ENCODE results near the gene NDUFV2. TPM values are rescaled to one million over a fixed set of nuclear protein-coding genes. Genes with fewer than 3 reads are reported as not detected.

The NDUFV2 gene
- total RNA-seq, 1 donor from 2014 or later = 124 TPM

GRCh38 chr18:9177466-9177865 is 75.0 kb downstream of the NDUFV2 start:
- H3K9me3 ChIP-seq (ENCODE audit: control insufficient read depth in 3 of 3, low read length in 3 of 3) = no peaks in the 10 kb centered on the region
- no peaks in the 10 kb centered on the region for H3K27me3 ChIP-seq (ENCODE audit: control insufficient read depth in 3 of 3, insufficient read depth in 3 of 3, low read length in 3 of 3)
- H3K4me1 ChIP-seq (ENCODE audit: control insufficient read depth in 3 of 3, insufficient read depth in 3 of 3, low read length in 3 of 3) = peaks cover 5 to 14% (median 10%) of the 10 kb centered on the region in 3 donors
- H3K4me3 ChIP-seq (ENCODE audit: low read length in 3 of 3) = no peak overlapping the region
- H3K27ac ChIP-seq (ENCODE audit: low read depth, low read length) = no peak overlapping the region
- no peaks in the 10 kb centered on the region for H3K36me3 ChIP-seq (ENCODE audit: control insufficient read depth in 3 of 3, insufficient read depth in 3 of 3, low read length in 3 of 3)
- no peak overlapping the region for H3K9ac ChIP-seq (ENCODE audit: low read depth in 1 of 3, low read length in 3 of 3)

GRCh38 chr18:9178557-9178956 is 76.1 kb downstream of the NDUFV2 start:
- H3K9me3 ChIP-seq (ENCODE audit: control insufficient read depth in 3 of 3, low read length in 3 of 3) = no peaks in the 10 kb centered on the region
- peaks cover 3 to 12% (median 10%) of the 10 kb centered on the region in 3 donors for H3K4me1 ChIP-seq (ENCODE audit: control insufficient read depth in 3 of 3, insufficient read depth in 3 of 3, low read length in 3 of 3)

GRCh38 chr18:9181275-9181674 is 78.8 kb downstream of the NDUFV2 start:
- H3K4me3 ChIP-seq (ENCODE audit: low read length in 3 of 3) = no peak overlapping the region

More at GRCh38 chr18:9178557-9178956, 76.1 kb downstream of the NDUFV2 start:
- no peak overlapping the region for H3K9ac ChIP-seq (ENCODE audit: low read depth in 1 of 3, low read length in 3 of 3)
- H3K27me3 ChIP-seq (ENCODE audit: control insufficient read depth in 3 of 3, insufficient read depth in 3 of 3, low read length in 3 of 3) = no peaks in the 10 kb centered on the region
- no peak overlapping the region for H3K4me3 ChIP-seq (ENCODE audit: low read length in 3 of 3)
- no peak overlapping the region for H3K27ac ChIP-seq (ENCODE audit: low read depth, low read length)
- no peaks in the 10 kb centered on the region for H3K36me3 ChIP-seq (ENCODE audit: control insufficient read depth in 3 of 3, insufficient read depth in 3 of 3, low read length in 3 of 3)

DNA sequence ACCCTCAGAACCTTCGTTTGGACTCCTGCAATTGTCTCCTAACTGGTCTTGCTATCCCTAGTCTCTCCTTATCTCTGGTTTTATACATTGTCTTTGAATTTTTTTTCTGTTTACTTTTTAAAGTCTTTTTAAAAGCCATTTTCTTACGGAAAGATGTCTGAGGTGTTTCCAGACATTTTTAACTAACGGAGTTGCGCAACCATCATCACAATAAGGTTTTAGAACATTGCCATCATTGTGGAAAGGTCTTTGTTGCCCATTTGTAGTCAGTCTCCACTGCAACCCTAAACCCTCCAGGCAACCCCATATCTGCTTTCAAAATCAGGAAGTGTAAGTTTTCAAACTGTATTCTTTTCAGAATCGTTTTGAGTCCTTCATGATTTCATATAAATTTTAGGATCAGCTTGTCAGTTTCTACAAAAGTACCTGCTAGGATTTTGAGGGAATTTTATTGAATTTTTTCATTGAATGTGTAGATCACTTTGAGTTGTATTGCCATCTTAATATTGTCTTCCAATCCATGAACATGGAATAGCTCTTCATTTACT is 80.4 kb downstream of the NDUFV2 start:
- peaks cover 0 to 8% (median 3%) of the 10 kb centered on the region in 3 donors for H3K36me3 ChIP-seq (ENCODE audit: control insufficient read depth in 3 of 3, insufficient read depth in 3 of 3, low read length in 3 of 3)
- no peak overlapping the region for H3K4me3 ChIP-seq (ENCODE audit: low read length in 3 of 3)
- H3K4me1 ChIP-seq (ENCODE audit: control insufficient read depth in 3 of 3, insufficient read depth in 3 of 3, low read length in 3 of 3) = no peaks in the 10 kb centered on the region

More at GRCh38 chr18:9181275-9181674, 78.8 kb downstream of the NDUFV2 start:
- H3K27ac ChIP-seq (ENCODE audit: low read depth, low read length) = no peak overlapping the region
- peaks cover 0 to 5% (median 3%) of the 10 kb centered on the region in 3 donors for H3K36me3 ChIP-seq (ENCODE audit: control insufficient read depth in 3 of 3, insufficient read depth in 3 of 3, low read length in 3 of 3)
- H3K9ac ChIP-seq (ENCODE audit: low read depth in 1 of 3, low read length in 3 of 3) = no peak overlapping the region
- no peaks in the 10 kb centered on the region for H3K27me3 ChIP-seq (ENCODE audit: control insufficient read depth in 3 of 3, insufficient read depth in 3 of 3, low read length in 3 of 3)
- peaks cover 3 to 7% (median 6%) of the 10 kb centered on the region in 3 donors for H3K4me1 ChIP-seq (ENCODE audit: control insufficient read depth in 3 of 3, insufficient read depth in 3 of 3, low read length in 3 of 3)
- no peaks in the 10 kb centered on the region for H3K9me3 ChIP-seq (ENCODE audit: control insufficient read depth in 3 of 3, low read length in 3 of 3)

More for the DNA sequence above, 80.4 kb downstream of the NDUFV2 start:
- H3K27me3 ChIP-seq (ENCODE audit: control insufficient read depth in 3 of 3, insufficient read depth in 3 of 3, low read length in 3 of 3) = no peaks in the 10 kb centered on the region
- no peaks in the 10 kb centered on the region for H3K9me3 ChIP-seq (ENCODE audit: control insufficient read depth in 3 of 3, low read length in 3 of 3)
- no peak overlapping the region for H3K9ac ChIP-seq (ENCODE audit: low read depth in 1 of 3, low read length in 3 of 3)
- no peak overlapping the region for H3K27ac ChIP-seq (ENCODE audit: low read depth, low read length)

Other genes with a start within 250 kb of the NDUFV2 start
- gene ANKRD12, start 34.1 kb downstream of the NDUFV2 start, total RNA-seq = 26.1 TPM
- gene TWSG1, start 232.1 kb downstream of the NDUFV2 start, total RNA-seq = 30.3 TPM

All from skeletal muscle tissue (tissue), 4 donors.